Fibroblast of lung (primary cell): Measurements from ENCODE around the gene TTYH2. TPM values are rescaled to one million over a fixed set of nuclear protein-coding genes. Genes with fewer than 3 reads are reported as not detected.

Experiments used
- DNase-seq, 2 donors: peaks; one replicate each; pipeline versions ENCODE4 v3.0.0 to v3.0.0-alpha.2; 2010; ENCODE audit warnings: low read depth in 2 of 2
- H2AFZ ChIP-seq: 2 replicates; pipeline ENCODE4 v1.5.1; 2012; ENCODE audit warnings: low read length, control low read depth, inconsistent platforms
- H3K27ac ChIP-seq: 2 replicates; pipeline ENCODE4 v1.5.1; 2011; ENCODE audit warnings: low read length, control low read depth; ENCODE audit not compliant: insufficient read depth
- H3K27me3 ChIP-seq: 2 replicates; pipeline ENCODE4 v1.5.1; 2011; ENCODE audit warnings: mild to moderate bottlenecking, low read length; ENCODE audit not compliant: control insufficient read depth, insufficient read depth
- H3K36me3 ChIP-seq: 2 replicates; pipeline ENCODE4 v1.5.1; 2011; ENCODE audit warnings: low read length; ENCODE audit not compliant: control insufficient read depth, insufficient read depth
- H3K4me1 ChIP-seq: 2 replicates; pipeline ENCODE4 v1.5.1; 2011; ENCODE audit warnings: low read length; ENCODE audit not compliant: control insufficient read depth, insufficient read depth; ENCODE audit errors: extremely low read depth
- H3K4me2 ChIP-seq: 2 replicates; pipeline ENCODE4 v1.5.1; 2011; ENCODE audit warnings: low read length, control low read depth; ENCODE audit not compliant: insufficient read depth; ENCODE audit errors: extremely low read depth
- H3K4me3 ChIP-seq, 4 experiments: fragments of 200-600 bp in 1 of 4; sonication (generic) in 1 of 4; replicated peaks in 1 of 4; 2 replicates each; pipeline ENCODE4 v1.5.1; 2011 to 2016; ENCODE audit warnings: low read length in 4 of 4, low read depth in 3 of 4, mild to moderate bottlenecking in 3 of 4, control low read depth in 2 of 4, inconsistent platforms in 1 of 4, mixed read lengths in 1 of 4; ENCODE audit not compliant: insufficient read depth in 1 of 4; ENCODE audit errors: control extremely low read depth in 1 of 4
- H3K79me2 ChIP-seq: 2 replicates; pipeline ENCODE4 v1.5.1; 2012; ENCODE audit warnings: mild to moderate bottlenecking, low read length, inconsistent platforms; ENCODE audit not compliant: control insufficient read depth, insufficient read depth
- H3K9ac ChIP-seq: 2 replicates; pipeline ENCODE4 v1.5.1; 2011; ENCODE audit warnings: mild to moderate bottlenecking, low read length, control low read depth; ENCODE audit not compliant: insufficient read depth
- H3K9me3 ChIP-seq: 2 replicates; pipeline ENCODE4 v1.5.1; 2012; ENCODE audit warnings: low read depth, low read length; ENCODE audit not compliant: control insufficient read depth, insufficient read depth
- H4K20me1 ChIP-seq: 2 replicates; pipeline ENCODE4 v1.5.1; 2011; ENCODE audit warnings: low read length; ENCODE audit not compliant: control insufficient read depth, insufficient read depth; ENCODE audit errors: extremely low read depth
- EZH2 ChIP-seq: IDR thresholded peaks from 2 replicates; pipeline ENCODE4 v1.5.1; 2012; ENCODE audit warnings: low read length, control low read depth, mild to moderate bottlenecking; ENCODE audit errors: missing control alignments
- polyA plus RNA-seq, 2 donors: library from polyadenylated mRNA; depleted of rRNA in 1 of 2; stranded (reverse) in 1 of 2; unstranded in 1 of 2; fragments of >200 nt; gene quantifications; 2 replicates each; pipeline ENCODE4 v1.2.1, GENCODE V29; 2011 to 2012; ENCODE audit warnings: missing spikeins in 1 of 2
- total RNA-seq: library from RNA; depleted of rRNA; stranded (reverse); fragments of >200 nt; gene quantifications from 2 replicates; pipeline ENCODE4 v1.2.1, GENCODE V29; 2014
- TF ChIP-seq, protein P1 (sequence below), 2 donors: IDR thresholded peaks in 1 of 2; conservative IDR thresholded peaks in 1 of 2; 1 replicate in 1 of 2; 2 replicates in 1 of 2; pipeline ENCODE4 v1.5.1; 2011 to 2012; ENCODE audit warnings: low read length in 2 of 2, control low read depth in 1 of 2, inconsistent platforms in 1 of 2, low read depth in 1 of 2, mild to moderate bottlenecking in 1 of 2

Gene TTYH2
- total and polyA plus RNA-seq, 2 donors (not counting 1 experiment from before 2014, with no cell fraction given) = 0.99 to 1.2 TPM

DNA sequence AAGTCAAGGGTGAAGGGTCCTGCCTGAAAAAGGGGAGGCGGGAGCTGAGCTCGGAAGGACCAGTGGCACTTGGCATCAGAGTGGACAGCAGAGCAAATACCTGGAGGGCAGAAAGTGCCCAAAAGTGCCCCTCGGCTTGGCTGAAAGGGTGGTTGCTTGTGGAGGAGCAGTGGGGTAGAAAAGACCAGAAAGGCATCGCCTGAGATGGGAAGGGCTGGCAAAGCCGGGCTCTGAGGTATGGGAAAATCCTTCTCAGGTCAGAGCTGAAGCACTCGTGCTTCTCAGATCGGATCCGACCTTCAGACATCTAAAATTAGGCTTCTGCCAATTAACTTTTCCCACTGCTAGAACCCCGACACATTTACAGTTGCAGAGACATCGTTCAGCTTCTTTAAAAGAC is 11.4 kb upstream of the TTYH2 start:
- Histone ChIP-seq H4K20me1 (no peaks in the 10 kb centered on the region), H3K27ac (no peak overlapping the region), H3K9me3 (no peaks in the 10 kb centered on the region), H3K79me2 (peaks cover 34% of the 10 kb centered on the region), H3K36me3 (peaks cover 4% of the 10 kb centered on the region), H3K4me3 (no peak overlapping the region), H3K4me1 (peaks cover 15% of the 10 kb centered on the region), H3K4me2 (no peak overlapping the region), H3K9ac (no peak overlapping the region), H3K27me3 (peaks cover 17% of the 10 kb centered on the region), H2AFZ (no peak overlapping the region)
- TF ChIP-seq, protein P1, sequence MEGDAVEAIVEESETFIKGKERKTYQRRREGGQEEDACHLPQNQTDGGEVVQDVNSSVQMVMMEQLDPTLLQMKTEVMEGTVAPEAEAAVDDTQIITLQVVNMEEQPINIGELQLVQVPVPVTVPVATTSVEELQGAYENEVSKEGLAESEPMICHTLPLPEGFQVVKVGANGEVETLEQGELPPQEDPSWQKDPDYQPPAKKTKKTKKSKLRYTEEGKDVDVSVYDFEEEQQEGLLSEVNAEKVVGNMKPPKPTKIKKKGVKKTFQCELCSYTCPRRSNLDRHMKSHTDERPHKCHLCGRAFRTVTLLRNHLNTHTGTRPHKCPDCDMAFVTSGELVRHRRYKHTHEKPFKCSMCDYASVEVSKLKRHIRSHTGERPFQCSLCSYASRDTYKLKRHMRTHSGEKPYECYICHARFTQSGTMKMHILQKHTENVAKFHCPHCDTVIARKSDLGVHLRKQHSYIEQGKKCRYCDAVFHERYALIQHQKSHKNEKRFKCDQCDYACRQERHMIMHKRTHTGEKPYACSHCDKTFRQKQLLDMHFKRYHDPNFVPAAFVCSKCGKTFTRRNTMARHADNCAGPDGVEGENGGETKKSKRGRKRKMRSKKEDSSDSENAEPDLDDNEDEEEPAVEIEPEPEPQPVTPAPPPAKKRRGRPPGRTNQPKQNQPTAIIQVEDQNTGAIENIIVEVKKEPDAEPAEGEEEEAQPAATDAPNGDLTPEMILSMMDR (conservative IDR thresholded peaks at IDR 0.05 in 1 of 2, IDR thresholded peaks at IDR 0.05 in 1 of 2; ENCODE audit: low read depth in 1 of 2, low read length in 2 of 2) = no peak
- no peak for DNase-seq

DNA sequence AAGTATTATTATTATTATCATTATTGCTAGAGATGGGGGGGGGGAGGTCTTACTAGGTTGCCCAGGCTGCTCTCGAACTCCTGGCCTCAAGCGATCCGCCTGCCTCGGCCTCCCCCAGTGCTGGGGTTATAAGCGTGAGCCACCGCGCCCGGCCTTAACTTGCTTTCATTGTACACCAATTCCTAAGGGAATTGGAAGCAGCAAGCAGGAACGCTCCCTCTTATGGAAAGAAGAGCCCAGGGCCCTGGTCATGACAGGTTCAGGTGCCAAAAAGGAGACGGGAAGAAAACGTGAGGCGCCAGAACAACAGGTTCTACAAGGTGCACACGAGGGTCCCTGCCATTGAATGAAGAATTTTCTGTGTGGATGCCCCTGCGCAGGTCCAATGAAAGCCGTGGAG is 10.4 kb upstream of the TTYH2 start:
- peaks cover 15% of the 10 kb centered on the region for H3K4me1 ChIP-seq
- H3K4me3 ChIP-seq = peak overlapping the region in 1 of 4 experiments; percentile 16
- no peak overlapping the region for H3K9ac ChIP-seq
- no peak overlapping the region for H3K4me2 ChIP-seq
- peak overlapping the region; percentile 52 for H2AFZ ChIP-seq
- H3K27me3 ChIP-seq = peaks cover 13% of the 10 kb centered on the region
- peaks cover 4% of the 10 kb centered on the region for H3K36me3 ChIP-seq
- no peaks in the 10 kb centered on the region for H4K20me1 ChIP-seq
- no peak for DNase-seq
- H3K79me2 ChIP-seq = peaks cover 41% of the 10 kb centered on the region
- H3K27ac ChIP-seq = no peak overlapping the region
- TF ChIP-seq, protein P1 (conservative IDR thresholded peaks at IDR 0.05 in 1 of 2, IDR thresholded peaks at IDR 0.05 in 1 of 2; ENCODE audit: low read depth in 1 of 2, low read length in 2 of 2) = no peak
- TF ChIP-seq EZH2 = no peak
- no peaks in the 10 kb centered on the region for H3K9me3 ChIP-seq

DNA sequence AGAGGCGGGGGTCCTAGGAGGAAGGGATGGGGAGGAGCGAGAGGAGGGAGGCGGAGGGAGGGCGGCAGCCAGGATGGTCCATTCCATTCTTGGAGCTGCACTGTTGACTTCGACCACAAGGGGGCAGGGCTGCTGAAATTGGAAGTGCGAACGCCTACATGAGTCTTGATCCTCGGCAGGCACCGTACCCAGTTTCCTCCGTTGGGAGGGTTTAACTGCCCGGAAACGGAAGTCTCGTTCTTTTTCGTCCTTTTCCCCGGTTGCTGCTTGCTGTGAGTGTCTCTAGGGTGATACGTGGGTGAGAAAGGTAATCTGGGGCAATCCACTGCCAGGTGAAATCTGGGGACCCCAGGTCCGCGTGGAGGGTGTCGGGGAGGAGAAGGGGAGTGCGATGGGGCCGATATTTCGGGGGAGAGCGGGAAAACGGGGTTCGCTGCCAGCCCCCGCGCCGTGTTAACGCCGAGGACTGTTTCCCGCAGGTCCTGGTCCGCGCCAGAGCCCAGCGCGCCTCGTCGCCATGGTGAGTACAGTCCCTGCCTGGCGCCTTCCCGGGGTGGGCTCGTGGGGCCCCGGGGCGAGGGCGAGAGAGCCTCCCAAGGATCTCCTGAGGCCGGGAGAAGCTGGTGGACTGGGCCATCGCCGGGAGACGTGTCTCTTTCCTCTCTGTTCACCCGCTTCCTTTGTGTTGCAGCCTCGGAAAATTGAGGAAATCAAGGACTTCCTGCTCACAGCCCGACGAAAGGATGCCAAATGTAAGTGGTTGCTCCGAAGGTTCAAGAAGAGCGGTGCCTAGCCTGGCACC is 9.7 kb upstream of the TTYH2 start, which contains the start of gene RPL38:
Gene RPL38, plus strand, starts transcription at position 240 of the 802 bp plus-strand sequence. Its CDS starts 278 bp downstream, at position 518.
- peak within 1 kb of the TSS; percentile 93 for H3K27ac ChIP-seq
- no peaks in the 10 kb centered on the region for H4K20me1 ChIP-seq
- H2AFZ ChIP-seq = peak within 1 kb of the TSS; percentile 63
- TF ChIP-seq EZH2 = no peak
- TF ChIP-seq, protein P1 (conservative IDR thresholded peaks at IDR 0.05 in 1 of 2, IDR thresholded peaks at IDR 0.05 in 1 of 2; ENCODE audit: low read depth in 1 of 2, low read length in 2 of 2) = peak; percentile 96 to 99
- H3K36me3 ChIP-seq = peaks cover 6% of the 10 kb centered on the region
- no peaks in the 10 kb centered on the region for H3K9me3 ChIP-seq
- H3K79me2 ChIP-seq = peaks cover 47% of the 10 kb centered on the region
- peak; percentile 97 to 98 for DNase-seq
- peak within 1 kb of the TSS; percentile 92 to 97 (median 94) for H3K4me3 ChIP-seq
- H3K27me3 ChIP-seq = peaks cover 11% of the 10 kb centered on the region
- H3K9ac ChIP-seq = peak within 1 kb of the TSS; percentile 94
- H3K4me1 ChIP-seq = peaks cover 15% of the 10 kb centered on the region
- peak within 1 kb of the TSS; percentile 99 for H3K4me2 ChIP-seq
